Activated CD4-positive, alpha-beta T cell treated with anti-CD3 and anti-CD28 coated beads for 1 hour (primary cell): ENCODE measurements around the gene ASS1.

Experiments
- DNase-seq: peaks from one replicate; pipeline ENCODE4 v3.0.0-alpha.2; 2020

Gene ASS1

DNA sequence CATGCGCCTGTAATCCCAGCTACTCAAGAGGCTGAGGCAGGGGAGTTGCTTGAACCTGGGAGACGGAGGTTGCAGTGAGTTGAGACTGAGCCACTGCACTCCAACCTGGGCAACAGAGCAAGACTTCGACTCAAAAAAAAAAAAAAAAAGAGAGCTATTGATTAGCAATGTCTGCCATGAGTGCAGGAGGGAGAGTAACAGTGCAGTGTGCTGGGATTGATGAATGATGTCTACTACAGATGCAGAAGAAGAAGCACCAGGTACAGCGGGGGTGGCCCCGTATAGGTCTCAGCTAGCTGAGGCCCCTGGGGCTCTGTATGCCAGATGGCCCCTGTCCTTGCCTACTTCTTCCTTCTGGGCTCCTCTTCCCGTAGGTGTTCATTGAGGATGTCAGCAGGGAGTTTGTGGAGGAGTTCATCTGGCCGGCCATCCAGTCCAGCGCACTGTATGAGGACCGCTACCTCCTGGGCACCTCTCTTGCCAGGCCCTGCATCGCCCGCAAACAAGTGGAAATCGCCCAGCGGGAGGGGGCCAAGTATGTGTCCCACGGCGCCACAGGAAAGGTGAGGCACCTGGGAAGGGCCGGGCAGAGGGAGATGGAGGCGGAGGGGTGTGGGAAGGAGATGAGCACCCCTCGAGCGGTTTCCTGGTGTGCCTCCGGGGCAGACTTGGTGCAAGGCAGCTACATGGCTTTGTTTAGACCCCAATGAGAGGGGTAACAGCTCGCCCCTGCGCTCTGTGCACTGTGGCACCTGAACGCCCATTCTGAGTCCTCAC lies 13.5 kb downstream of the ASS1 start:
- no peak for DNase-seq

DNA sequence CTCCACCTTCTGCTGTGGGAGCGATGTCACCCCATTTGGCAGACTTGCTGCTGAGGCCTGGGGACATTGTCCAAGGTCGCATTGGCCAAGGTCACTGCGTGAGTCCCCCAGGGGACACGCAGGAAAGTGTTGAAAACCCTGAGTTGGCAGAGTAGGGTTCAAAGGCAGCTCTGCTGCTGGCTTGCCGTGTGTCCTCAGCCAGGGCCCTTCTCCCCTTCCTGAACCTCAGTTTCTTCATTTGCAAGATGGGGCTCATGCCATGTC lies 14.0 kb downstream of the ASS1 start:
- no peak for DNase-seq

DNA sequence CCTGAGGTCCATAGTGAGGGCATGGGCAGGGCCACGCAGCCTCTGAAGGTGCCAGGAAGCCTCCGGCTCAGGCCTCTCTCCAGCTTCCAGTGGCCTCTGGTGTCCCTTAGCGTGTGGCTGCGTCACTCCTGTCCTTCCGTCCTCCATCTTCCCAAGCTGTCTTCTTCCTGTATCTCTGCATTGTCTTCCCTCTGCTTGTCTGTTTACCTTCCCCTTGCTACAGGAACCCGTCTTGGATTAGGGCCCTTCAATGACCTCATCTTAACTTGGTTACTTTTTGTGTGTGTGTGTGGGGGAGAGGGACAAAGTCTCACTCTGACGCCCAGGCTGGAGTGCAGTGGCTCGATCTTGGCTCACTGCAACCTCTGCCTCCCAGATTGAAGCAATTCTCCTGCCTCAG lies 14.4 kb downstream of the ASS1 start:
- no peak for DNase-seq

DNA sequence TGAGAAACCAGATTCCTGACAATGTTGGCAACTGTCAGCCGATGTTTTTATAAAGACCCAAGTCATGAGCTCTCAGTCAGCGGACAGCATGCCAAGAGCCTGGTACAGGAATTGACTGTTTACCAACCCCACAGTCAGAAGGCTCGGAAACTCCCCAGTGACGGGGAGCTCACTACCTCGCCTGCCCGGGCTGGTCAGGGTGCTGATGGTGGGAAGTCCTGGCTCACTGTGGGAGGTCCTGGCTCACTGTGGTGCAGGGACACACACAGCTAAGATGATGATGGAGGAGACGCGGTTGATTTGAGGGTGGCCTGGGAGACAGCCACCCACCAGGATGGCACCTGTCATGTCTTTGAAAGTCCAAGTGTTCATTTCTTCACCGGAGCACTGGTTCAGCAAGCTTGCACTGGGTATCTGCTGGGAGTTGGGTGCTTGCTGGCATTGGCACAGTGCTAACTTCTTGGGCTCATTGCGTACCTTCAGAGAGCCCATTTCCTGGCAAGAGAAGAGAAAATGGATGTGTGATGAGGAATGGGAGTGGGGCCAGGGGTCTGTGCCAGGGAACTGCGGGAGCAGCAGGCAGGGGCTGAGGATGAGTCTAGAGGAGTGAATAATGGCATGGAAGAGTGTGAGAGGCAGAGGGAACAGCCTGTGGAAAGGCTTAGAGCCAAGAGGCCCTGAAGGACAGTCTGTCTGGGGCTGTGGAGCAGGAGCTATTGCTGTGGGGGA lies 15.3 kb downstream of the ASS1 start:
- DNase-seq = no peak

DNA sequence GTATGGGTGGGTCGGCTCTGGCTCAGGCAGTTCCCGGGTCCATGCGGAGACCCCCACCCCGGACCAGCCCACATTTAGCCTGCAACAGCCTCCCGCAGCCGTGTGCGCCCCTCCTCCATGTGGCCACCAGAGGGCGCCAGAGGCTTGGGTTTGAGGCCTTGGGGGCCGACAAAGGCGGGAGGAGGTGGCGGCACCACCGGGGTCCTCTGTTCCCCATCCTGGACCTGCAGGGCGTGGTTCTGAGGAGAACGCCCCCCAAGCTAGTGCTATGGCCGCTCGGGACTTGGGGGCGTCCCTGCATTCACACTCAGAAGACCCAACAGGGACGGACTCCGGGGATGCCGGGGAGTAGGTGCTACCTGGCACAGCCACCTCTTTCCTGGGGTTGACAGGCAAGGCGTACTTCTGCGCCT lies 16.5 kb downstream of the ASS1 start:
- DNase-seq = peak; percentile 61

DNA sequence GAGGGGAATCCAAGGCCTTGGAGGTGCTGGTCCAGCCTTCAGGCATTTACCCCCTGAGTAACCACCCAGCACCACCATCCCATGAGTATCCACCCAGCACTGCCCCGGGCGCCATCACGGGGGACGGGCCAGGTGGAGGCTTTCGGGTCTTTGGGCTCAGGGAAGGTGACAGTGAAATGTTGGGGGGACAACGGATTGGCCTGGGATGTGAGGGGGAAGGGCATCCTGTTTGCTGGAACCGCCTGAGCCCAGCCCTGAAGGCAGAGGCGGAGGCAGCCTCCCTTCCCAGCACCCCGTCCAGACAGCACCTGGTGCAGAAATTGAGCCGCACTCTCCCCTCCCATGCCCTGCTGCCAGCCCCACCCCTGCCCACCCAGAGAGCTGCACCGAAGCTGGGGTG lies 17.0 kb downstream of the ASS1 start:
- DNase-seq = no peak

DNA sequence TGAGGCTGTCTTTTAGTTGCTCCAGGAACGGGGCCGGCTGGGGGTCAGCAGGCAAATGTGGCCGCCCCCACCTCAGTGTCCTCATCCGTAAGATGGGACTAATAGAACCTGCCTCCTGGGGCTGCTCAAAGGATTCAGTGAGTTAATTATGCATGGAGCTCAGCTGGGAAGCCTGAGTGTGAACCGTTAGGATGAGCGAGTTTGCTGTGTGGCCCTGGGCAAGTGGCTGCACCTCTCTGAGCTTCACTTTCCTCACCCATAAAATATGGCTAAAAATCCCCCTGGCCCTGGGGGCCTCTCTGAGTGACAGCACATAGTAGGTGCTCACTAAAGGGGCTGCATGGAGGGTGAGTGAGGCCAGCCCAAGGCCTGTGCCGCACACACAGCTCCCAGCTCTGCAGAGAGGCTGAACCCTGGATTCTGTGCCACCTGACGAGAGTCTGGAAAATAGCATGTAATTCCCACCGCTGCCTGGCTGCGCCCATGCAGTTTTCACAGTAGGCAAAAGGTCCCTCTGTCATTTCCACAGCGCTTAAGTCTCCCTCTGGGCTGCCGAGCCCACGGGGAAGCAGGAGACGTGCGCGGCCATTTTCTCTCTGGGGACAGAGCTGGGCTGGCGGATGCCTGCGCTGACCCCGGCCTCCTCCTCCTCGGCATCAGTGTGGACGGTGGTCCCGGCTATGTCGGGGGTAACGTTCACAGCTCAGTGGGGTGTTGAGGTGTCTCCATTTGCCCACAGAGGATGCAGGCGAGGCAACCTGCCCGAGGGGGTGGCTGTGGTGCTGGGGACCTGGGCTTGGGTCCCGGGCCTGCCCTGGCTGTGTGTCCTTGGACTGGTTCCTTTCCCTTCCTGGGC lies 18.2 kb downstream of the ASS1 start:
- no peak for DNase-seq

DNA sequence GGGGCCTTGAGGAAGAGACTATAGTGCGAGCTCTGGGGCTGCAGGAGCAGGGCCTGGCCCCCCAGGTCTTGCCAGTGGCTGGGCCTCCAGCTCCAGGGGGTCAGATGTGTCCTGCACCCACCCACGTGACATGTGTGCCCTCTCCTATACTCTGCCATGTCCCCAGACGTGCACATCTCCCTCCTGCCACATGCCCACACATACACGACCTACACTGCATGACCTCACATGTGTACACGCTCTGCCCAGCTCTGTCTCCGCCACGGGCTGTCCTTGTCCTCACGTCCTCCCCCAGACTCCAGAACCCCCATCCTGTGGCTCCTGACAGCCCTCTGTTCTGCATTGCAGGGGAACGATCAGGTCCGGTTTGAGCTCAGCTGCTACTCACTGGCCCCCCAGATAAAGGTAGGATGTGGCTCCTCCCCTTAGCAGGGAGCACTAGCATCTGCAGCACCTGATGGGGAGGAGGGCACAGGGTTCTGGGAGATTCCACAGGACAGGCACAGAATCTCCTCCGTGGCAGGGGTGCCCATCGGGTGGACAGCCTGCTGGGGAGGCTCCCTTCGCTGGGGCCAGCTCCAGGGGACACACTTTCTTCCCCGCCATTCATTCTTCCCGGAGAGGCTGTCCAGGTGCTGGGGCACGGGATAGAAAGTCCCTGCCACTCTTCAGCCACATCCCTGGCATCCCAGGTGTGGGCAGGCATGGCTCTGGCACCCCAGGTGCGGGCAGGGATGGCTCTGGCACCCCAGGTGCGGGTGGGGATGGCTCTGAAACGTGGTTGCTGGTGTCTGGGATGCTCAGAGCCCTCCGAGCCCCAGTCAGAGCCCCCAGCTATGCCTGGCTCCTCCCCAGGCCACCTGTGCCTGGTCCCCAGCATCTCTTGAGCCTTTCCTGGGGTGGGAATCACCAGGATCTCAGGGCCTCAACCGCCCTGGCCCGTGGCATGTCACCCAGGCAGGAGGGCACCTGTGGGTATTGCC lies 19.3 kb downstream of the ASS1 start:
- DNase-seq = no peak

DNA sequence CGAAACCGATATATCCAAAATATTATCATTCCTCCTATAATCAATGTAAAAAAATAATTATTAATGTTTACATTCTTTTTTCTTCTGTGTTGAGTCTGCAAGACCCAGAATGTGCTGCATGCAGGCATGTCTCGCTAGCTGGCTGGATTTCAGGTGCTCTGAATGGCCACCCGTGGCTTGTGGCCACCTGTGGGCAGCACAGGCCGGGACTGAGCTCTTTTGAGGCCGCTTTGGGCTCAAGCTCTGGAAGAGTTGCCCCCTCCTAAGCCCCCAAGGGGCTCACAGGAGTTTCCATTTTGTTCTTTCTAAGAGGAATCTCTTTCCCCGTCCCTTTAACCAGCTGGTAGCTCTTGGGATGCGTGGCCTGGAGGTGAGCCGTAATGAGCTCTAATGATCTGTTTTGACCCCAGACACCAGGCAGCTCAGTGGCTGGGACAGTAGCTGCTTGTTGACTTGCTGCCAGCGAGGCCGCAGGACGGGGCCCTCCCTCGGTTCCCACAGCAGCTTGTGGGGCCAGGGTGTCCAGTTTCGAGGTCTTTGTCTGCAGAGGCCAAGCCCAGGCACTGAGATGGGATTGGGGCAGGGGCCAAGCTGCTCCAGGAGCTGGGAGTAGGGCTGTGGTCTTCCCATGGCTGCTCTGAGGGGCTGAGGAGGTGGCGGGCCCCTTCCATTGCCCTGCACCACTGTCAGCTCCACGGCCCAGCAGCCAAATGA lies 20.8 kb downstream of the ASS1 start:
- DNase-seq = no peak

DNA sequence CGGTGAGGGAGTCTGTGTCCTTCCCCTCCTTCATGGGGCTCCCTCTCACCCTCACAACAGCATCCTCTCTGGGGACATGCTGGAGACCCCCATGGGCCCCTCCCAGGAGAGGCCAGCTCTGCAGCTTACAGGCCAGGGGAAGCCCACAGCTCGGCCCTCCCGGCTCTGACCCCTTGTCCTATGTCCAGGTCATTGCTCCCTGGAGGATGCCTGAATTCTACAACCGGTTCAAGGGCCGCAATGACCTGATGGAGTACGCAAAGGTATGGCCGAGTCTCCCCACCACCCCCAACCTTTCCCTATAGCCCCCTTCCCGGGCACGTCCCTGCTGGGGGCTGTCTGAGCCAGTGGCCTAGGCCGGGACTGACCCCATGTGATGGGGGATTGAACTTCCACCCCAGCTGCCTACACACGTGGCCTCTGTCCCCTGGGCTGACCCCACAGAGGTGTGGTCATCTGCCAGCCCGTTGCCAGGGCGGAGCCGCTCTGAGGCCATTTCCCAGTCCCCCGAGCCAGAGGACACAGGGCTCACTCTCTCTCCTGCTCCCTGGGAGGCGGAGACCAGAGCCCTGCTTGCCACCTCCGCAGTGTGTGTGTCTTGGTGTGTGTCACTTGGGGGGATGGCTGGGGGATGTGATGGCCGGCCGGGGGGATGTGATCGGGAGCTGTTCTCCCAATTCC lies 21.9 kb downstream of the ASS1 start:
- DNase-seq = no peak

DNA sequence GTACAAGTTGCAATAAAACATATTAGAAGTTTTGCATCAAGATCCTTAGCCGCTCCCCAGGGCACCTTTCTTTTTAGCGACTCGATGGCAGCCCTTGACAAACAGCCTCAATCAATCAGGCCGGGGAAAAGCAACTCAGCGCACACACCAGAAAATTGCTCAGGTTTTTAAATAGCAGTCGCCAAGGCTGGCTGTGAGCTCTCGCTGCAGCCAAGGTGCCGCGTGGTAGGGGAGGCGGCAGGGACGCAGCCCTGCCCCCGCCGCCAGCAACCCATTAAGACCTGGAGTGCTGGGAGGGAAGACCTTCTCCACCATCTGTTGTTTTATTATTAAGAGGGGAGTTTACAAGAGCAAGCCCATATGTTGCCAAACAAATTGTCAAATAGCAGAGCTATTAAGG lies 22.6 kb downstream of the ASS1 start:
- DNase-seq = no peak

DNA sequence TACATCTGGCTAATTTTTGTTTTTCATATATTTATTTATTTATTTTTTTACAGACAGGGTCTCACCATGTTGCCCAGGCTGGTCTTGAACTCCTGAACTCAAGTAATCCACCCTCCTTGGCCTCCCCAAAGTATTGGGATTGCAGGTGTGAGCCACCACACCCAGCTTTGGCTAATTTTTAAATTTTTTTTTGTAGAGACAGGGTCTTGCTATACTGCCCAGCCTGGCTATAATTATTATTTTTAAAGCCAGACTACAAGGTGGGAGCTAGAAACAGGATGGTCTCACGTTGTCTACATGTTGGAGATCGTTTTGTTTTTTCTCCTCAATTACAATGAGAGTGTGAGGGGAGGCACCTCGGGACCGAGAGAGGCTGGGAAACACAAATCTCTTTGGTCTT lies 23.8 kb downstream of the ASS1 start:
- DNase-seq = no peak

DNA sequence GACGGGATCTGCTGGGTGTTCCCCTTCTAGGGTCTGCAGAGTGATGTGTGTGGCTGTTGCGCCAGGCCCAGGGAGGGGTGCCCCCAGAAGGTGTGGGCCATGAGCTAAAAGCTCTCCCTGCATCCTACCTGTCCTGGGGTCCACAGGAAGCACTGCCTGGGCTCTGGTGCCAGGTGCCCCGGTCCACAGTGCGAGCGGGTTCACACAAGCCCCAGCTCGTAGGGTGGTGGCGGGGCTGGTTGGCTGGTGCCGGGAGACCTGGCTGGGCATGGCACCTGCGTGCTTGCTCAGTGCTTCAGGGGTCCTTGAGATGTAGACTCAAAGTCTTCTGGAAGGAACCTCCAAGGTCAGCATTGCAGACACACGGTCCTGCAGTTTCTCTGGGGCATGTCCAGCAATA lies 25.5 kb downstream of the ASS1 start:
- no peak for DNase-seq

DNA sequence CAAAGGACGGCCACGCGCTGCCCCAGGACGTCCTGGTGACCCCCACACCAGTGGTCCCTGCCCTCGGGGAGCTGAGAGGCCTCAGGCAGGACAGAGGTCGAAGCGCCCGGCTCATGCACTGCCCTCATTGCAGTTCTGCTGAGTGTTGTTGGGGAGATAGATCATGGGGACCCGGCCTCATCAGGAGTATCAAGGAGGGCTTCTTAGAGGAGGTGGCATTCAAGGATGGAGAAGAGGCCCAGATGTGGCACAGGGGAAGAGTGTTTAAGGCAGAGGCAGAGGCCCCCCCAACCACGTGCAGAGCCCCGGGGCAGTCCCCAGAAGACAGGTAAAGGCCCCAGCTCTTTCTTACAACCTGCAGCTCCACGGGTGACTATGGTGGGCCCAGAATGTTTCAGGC lies 26.2 kb downstream of the ASS1 start:
- DNase-seq = no peak

DNA sequence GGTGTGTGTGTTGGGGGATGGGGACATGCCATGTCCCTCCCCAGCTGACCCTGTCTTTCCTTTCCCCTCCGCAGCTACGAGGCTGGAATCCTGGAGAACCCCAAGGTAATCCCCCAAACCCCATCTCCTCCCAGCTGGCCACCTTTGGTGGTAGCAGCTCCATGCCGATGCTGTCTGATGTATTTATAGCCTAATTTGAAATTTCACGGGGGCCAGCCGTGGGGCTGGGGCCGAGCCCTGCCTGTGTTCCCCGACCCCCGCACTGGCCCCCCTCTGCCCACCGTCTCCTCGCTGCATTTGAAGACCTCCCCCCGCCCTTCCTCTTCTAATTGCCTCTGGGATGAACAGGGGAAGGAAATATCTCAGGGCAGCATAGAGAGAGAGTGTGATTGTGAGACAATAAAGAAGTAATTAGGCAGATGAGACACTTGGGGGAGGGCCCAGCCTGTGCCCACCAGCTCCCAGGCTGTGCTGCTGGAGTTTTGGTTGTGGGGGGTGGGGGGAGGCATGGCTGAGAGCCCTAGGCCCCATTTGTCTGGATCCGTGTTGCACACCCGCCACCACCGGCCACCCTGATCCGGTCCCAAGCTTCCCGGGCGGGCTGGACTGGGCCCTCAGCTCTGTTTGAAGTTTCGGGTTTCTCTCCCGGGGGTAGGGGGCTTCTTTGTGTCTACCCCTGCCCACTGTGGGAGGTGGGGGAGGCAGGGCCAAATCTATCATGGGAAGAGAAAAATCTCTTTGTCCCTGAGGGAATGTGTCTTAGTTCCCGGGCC lies 26.8 kb downstream of the ASS1 start:
- DNase-seq = no peak

DNA sequence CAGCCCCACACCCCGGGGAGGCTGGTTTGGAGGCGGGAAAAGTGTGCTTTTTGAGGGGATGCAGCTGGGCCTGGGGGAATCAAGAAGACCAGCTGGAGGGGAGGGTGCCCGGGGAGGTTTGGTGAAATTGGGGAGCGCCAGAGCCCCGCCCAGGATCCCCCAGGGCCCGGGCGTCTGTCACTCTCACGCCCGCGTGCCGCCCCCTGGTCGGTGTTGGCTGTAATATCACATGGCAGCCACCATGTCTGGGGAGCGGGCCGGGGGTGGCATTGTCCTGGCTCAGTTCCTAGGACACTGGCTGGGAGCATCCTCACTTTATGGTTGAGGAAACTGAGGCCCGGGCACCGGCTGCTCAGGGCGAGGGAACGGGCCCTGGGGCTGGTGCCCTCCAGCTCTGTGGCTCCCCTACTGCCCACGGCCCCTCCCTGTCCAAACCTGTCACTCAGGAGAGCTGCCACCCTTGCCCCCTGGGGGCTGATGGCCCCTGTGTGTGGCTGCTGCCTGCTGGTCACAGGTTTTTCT lies 27.5 kb downstream of the ASS1 start:
- no peak for DNase-seq

DNA sequence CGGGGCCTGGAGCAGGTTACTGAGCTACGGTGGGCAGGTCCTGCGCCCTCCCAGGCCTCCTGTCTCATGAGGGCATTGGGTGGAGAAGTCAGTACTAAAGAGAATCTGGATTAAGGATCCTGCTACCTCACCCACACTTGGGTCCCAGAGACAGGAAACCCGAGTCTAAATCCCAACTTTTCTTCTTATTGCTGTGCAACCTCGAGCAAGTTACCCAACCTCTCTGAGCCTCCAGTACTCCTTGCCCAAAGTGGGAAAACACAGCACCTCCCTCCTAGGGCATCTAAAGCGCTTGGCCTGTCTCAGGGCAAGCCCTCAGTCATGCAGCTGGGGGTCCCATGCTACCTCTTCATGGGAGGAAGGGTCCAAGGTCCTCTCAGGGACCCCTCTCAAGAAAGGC lies 28.2 kb downstream of the ASS1 start:
- no peak for DNase-seq

DNA sequence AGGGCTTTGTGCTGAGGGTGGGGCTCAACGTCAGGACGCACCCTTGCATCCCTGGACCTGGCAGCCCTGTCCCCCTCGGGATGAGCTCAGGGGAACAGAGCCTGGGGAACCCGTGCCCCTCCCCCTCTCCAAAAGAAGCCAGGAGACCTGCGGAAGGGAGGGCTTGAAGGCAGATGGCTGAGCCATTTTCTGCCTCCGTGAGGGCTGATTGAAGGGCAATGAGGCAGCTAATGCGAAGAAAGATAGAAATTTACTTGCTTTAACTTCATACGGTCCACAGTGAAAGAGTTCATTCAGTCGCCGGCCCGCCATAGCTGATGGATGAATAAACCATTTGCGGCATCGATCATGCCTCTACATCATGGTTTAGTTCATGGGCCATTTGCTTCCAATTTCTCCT lies 28.8 kb downstream of the ASS1 start:
- DNase-seq = no peak

DNA sequence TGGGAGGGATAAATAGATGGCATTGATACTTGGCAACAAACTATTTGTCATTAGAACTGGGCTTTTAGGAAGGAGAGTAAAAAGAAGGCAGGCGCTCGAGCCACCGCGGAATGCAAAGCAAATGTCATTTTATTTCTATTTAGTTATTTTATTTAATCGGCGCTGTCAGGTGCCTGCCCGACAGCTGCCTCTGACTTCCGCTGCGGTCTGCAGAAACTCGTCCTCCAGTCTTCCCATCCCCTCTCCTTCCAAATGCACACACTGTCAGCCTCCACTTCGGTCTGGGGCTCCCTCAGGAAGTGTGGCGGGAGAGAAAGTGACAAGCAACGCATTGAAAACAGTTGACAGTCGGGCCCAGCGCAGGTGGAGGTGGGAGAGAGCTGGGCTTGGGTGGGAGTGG lies 29.3 kb downstream of the ASS1 start:
- no peak for DNase-seq

DNA sequence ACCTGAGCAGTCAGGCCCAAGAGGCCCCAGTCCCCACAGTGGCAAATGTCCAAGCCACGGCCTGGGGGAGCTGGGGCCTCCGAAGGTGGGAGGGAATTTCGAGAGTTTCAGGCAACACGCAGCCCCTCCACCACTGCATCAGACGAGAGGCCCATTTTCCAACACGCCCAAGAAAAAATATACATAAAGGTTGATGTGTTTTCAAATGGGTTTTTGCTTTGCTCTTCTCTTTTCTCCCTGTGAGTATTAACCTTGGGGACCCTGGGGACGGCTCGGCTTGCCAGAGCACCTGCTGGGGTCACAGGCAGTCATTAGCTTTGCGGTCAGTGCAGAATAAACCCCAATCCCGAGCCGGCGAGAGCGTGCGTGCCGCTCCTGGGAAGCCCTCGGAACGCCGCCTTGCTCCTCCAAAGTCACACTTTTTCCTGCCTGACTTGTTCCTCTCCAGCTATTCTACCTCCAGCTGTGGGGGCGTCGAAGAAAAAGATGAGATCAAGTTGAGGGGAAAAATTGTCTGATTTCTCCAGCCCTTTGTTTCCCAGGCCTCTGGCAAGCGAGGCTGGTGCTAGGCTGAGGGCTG lies 31.5 kb downstream of the ASS1 start:
- DNase-seq = no peak
